GM19043 (cell line): Measurements from ENCODE around the gene ATP2B3.

Experiments used
- ATAC-seq: cut with Tn5 transposase; IDR thresholded peaks from one replicate; pipeline ENCODE4 v1.9.1; 2021; ENCODE audit warnings: low read depth; ENCODE audit not compliant: unreplicated experiment

Gene ATP2B3

GRCh38 chrX:153530411-153531129, 13.1 kb downstream of the ATP2B3 start:
- ATAC-seq: no peak

DNA sequence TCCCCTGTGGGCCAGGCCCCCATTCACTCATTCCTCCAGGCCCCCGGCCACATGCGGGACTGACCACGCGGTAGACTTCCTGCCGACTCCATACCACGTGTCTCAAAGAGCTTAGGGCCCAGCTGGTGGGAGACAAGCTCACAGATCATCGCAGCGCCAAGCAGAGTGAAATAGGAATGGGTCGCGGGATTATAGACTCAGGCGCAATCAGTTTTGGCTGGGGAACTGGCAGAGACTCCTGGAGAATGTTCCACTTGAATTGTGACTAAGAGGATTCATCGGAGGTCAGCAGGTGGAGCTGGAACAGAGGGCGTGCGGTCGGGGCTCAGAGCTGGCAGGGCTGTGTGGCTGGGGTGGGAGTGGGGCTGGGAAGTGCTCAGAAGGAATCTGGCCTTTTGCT, 15.6 kb downstream of the ATP2B3 start:
- no peak for ATAC-seq

DNA sequence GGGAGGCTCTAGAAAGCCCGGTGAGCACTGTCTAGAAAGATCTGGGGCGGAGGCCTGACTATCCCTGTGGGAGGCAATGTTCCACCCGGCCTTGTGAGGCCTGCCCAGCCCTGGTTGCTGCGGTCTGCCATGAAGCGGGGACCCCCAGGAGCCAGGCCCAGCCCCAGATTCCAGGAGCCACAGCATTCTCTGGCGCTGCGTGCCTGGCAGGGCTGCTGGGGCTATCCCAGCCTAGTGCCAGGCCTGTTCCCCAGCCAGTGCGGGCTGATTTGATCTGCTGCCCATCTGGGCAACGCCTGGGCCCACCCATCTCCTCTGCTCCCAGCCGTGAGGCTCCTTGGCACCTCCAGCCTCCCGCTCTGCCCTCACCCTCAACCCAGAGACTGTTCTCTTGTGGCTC, 19.6 kb downstream of the ATP2B3 start:
- no peak for ATAC-seq

DNA sequence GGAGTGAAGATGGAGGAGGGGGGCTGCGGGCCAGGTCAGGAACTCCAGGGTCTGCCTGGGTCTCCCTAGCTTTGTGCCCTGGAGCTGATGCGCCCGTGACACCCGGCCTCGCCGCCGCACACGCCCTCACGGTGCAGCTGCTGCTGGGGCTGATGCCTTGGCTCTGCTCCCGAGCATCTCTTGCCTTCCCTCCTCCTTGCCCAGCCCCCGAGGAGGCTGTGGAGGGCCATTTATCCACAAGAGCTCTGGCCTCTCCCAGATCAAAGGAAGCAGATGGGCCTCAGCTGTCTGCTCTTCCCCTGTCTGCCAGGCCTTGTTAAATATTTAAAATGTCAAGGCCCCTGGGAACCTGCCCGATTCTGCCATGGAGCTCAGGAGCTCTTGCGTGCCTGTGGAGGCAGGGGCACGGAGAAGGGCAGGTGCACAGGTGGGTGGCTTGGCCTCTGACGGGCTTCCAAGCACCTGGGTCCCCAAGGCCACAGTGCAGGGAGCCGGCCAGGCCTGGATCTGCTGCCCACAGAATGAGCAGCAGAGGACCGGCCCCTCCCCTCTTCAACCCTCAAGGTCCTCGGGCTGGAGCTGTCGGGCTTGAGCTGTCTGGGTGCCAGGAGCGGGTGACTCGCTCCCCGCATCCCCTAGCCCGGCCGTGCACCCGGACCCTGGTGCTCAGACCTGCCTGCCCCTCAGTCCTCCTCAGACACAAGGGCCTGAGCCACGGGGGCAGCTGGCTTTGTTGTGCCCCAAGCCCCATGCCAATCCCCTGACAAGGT, 20.3 kb downstream of the ATP2B3 start:
- no peak for ATAC-seq

DNA sequence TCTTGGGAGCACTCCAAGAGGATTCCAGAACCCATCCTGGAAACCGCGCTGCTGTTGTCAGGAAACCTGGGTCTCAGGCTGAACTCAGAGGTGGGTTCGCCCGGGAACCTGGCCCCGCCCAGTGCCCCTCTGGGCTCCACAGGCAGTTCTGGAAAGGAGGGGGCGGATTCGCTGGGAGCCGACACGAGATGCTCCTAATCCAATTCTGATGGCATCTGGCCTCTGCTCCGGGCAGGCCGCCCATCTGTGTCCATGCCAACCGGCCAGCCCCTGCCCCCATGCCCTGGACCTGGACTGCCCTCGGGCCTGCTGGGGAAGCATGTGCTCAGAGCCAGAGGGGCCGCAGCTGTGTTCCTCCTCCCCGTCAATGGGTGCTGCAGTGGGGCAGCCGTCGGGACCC, 21.0 kb downstream of the ATP2B3 start:
- no peak for ATAC-seq

GRCh38 chrX:153539171-153539978, 21.9 kb downstream of the ATP2B3 start:
- ATAC-seq: no peak

DNA sequence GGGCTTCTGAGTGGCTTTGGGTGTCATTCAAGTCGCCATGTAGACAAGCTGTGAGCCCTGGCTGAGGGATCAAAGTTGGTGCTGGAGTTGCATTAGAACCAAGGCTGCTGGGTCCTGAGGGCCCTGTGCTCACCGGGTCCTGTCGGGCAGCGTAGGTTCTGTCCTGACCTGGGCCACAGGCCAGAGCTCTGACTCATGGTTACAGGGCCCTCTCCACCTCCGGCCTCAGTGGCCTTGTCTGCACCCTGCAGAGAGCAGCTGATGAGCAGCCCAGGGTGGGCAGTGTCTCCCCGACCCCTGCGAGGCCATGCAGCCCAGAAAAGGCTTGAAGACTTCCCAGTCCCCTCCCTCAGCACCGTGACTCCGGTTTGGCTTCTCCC, 22.5 kb downstream of the ATP2B3 start:
- no peak for ATAC-seq

- no peak for ATAC-seq
Observed at GRCh38 chrX:153544727-153545126, 27.3 kb downstream of the ATP2B3 start.

- no peak for ATAC-seq
Observed at GRCh38 chrX:153546386-153546785, 28.9 kb downstream of the ATP2B3 start.

DNA sequence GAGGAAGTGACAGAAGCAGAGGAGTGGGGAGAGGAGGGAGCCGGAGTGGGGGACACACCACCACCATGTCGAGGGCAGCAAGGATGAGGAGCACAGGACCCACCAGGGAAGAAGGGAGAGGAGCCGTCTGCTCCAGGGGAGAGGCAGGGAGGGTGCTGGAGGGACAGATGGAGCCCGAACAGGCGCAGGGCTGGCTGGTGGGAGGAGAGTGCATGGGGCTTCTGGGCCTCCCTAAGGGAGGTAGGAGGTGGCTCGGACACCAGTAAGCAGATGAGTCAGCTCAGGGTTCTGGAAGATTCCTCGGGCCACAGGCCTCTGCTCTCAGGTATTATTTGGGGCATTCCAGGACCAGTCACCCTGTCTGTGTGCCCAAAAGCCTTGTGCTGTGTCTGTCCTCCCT, 29.8 kb downstream of the ATP2B3 start:
- no peak for ATAC-seq

- no peak for ATAC-seq
Observed at GRCh38 chrX:153549231-153549630, 31.8 kb downstream of the ATP2B3 start.

DNA sequence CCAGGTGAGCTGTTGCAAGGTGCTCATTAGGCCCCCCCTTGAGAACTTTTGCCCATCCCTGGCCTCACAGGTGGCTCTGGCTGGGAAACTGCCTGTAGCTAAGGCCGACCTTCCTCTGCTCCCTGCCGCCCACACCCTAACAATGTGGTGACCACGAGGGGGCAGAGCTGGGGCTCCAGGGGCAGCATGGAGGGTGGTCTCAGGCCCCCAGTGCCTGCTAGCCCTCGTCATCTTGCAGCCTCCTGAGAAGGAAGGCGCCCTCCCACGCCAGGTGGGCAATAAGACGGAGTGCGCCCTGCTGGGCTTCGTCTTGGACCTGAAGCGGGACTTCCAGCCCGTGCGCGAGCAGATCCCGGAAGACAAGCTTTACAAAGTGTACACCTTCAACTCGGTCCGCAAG, 32.4 kb downstream of the ATP2B3 start:
- ATAC-seq: no peak

GRCh38 chrX:153551135-153551534, 33.7 kb downstream of the ATP2B3 start:
- ATAC-seq: no peak

DNA sequence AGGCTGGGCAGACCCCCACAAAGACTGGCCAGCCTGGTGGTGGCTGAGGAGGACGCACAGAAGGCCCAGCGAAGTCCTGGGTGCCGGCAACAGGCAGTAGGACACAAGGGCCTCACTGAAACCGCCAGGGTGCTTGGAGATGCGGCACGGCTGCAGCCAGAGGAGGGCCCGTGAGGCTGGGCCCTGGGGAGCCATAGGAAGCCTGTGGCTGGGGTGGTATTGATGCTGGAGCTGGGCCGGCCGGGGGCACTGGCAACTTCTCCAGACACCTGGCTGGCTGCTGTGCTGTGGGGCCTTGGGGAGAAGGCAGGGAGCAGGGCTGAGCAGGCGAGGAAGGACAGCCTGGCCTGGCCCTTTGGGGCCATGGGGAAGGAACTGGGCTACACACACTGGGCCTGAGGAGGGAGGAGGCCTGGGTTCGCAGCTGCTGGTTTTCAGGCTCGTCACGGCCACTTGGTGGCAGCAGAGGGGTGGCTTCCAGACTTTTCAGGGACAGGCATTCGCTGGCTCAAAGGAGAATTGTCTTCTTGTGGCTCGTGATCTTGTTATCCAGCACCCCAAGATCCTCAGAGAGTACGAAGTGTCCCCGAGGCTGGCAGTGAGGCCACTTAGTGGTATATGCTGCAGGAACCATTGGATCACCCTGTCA, 37.2 kb downstream of the ATP2B3 start:
- no peak for ATAC-seq

DNA sequence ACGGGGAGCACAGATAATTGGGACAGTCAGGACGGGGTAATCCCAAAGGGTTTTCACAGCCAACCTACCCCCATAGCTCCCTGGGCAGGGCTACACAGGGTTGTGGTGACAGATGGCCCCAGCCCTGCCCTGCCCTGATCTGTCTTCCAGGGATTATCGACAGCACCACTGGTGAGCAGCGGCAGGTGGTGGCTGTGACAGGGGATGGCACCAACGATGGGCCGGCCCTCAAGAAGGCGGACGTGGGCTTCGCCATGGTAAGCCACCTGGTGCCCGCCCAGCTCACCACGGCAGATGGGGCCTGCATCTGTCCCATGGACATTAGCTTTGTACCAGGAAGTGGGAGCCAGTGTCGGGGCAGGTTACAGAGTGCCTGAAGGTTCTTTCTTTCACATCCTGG, 39.3 kb downstream of the ATP2B3 start:
- no peak for ATAC-seq

DNA sequence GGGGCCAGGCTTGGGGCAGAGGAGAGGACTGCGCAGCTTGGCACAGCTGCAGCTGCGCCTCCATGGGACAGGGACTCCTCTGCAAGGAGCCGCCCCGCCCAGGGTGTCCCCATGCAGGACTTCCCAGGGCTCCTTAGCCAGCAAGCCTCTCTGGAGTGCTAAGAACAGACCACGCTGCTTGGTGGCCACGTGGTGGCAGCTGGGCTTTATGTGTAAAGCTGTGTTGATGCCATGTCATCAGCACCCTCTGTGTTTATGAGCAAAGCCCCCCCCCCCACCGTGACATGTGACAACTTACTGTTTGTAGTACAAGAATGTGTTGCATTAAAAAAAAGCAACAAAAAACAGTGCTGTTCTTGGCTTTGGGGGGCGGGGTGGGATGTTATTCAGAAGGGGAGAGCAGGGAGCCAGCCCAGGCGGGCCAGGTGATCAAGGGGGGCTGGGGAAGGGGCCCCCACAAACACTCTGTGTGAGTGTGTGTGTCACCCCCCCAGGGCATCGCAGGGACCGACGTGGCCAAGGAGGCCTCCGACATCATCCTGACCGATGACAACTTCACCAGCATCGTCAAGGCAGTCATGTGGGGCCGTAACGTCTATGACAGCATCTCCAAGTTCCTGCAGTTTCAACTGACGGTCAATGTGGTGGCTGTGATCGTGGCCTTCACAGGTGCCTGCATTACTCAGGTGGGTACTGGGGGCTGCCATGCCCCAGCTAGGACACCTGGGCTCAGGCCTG, 40.3 kb downstream of the ATP2B3 start:
- no peak for ATAC-seq

DNA sequence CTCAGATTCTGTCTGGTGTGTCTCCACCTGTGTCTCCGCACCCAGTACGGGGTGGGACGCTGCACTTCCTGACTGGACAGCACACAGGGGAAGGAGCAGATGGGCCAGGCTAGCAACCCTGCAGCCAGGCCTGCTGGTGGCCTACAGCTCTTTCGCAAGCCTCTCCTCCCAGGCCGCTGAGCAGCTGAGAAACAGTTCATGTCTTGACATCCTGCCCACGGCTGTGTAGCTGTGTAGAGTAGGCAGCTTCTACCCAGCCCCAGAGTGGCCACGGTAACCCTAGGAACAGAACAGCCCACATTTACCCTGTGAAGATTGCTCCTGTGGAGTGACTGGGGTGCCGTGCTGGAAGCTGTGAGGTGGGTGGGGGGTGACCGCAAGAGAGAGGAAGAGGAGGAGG, 42.6 kb downstream of the ATP2B3 start:
- ATAC-seq: no peak

- ATAC-seq: no peak
Observed at GRCh38 chrX:153560466-153560865, 43.0 kb downstream of the ATP2B3 start.

GRCh38 chrX:153561337-153561736, 43.9 kb downstream of the ATP2B3 start:
- no peak for ATAC-seq

- ATAC-seq: no peak
Observed at GRCh38 chrX:153562546-153562945, 45.1 kb downstream of the ATP2B3 start.
